ENCODE results near the gene HOXC6. TPM values are rescaled to one million over a fixed set of nuclear protein-coding genes. Genes with fewer than 3 reads are reported as not detected.

The HOXC6 gene
- total and polyA plus RNA-seq, 2 donors (not counting 3 experiments of a cell fraction or from before 2014, with no cell fraction given) = 0.58 to 0.72 TPM

DNA sequence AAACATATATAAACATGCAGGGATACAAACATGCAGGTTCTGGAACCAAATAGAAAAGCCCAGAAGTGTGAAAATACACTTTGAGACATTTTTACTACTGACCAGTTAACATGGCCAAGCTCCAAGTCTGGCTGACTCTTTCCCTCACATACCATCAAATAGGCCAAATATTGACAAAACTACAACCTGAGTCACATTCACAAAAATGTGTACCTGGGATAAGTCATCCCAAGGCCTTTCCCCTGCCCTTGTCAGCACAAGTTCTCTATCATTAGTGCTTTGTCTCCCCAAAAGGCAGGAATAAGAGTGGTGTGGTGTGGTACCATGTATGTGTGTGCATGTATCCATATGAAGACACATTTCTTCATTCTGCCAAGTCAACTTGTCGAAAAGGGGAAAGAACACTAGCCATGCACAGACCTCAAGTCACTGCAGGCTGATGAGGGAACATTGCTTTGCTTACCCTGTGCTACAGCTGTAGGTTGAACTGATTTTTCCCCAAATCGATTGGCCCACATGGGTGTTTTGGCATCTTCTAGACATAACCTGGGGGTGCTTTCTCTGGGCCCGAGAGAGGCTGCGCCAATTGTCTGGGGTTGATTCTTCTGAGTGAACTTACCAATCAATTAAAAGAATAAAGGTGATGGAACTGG, 40.3 kb downstream of the HOXC6 start:
- H4K20me1 ChIP-seq (replicated peaks; ENCODE audit: control insufficient read depth, extremely low read depth, insufficient read depth, low read length) = no peaks in the 10 kb centered on the region
- TF ChIP-seq POLR2A (IDR thresholded peaks at IDR 0.05; ENCODE audit: low read depth, low read length) = no peak
- TF ChIP-seq, protein P1, sequence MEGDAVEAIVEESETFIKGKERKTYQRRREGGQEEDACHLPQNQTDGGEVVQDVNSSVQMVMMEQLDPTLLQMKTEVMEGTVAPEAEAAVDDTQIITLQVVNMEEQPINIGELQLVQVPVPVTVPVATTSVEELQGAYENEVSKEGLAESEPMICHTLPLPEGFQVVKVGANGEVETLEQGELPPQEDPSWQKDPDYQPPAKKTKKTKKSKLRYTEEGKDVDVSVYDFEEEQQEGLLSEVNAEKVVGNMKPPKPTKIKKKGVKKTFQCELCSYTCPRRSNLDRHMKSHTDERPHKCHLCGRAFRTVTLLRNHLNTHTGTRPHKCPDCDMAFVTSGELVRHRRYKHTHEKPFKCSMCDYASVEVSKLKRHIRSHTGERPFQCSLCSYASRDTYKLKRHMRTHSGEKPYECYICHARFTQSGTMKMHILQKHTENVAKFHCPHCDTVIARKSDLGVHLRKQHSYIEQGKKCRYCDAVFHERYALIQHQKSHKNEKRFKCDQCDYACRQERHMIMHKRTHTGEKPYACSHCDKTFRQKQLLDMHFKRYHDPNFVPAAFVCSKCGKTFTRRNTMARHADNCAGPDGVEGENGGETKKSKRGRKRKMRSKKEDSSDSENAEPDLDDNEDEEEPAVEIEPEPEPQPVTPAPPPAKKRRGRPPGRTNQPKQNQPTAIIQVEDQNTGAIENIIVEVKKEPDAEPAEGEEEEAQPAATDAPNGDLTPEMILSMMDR (IDR thresholded peaks at IDR 0.05; ENCODE audit: extremely low read depth in 1 of 2, insufficient read depth in 1 of 2, low read depth in 1 of 2, low read length in 2 of 2) = no peak
- dilution Hi-C loops (cut with MboI; ENCODE audit: extremely low pct_ligation_motif_present, low sequenced_read_pairs) (no loop called here), intact Hi-C loops (cut with micrococcal nuclease) (no loop called here)
- H2AFZ ChIP-seq (ENCODE audit: low read depth, low read length) = no peak overlapping the region
- H3K36me3 ChIP-seq (ENCODE audit: control insufficient read depth in 2 of 2, extremely low read depth in 1 of 2, insufficient read depth in 2 of 2, low read length in 2 of 2) = no peaks in the 10 kb centered on the region
- DNase-seq (ENCODE audit: low read depth, low spot score) = no peak
- no peak overlapping the region for H3K4me2 ChIP-seq (ENCODE audit: insufficient read depth, low read length)
- CTCF ChIA-PET = interaction anchor here (0.9 kb wide), 1 partner anchor 9 kb away, joined by 3 read pairs; no protein-coding TSS in a partner anchor
- no peaks in the 10 kb centered on the region for H3K79me2 ChIP-seq (ENCODE audit: control insufficient read depth, insufficient read depth, low read length)
- peaks cover 9 to 16% of the 10 kb centered on the region in 2 experiments for H3K27me3 ChIP-seq (ENCODE audit: control insufficient read depth in 2 of 2, insufficient read depth in 2 of 2, low read length in 2 of 2)
- H3K4me1 ChIP-seq (ENCODE audit: control insufficient read depth, extremely low read depth, insufficient read depth, low read length) = no peaks in the 10 kb centered on the region
- H3K9me3 ChIP-seq (replicated peaks; ENCODE audit: control insufficient read depth, insufficient read depth, low read length) = no peaks in the 10 kb centered on the region
- H3K27ac ChIP-seq (ENCODE audit: insufficient read depth, low read depth, low read length) = no peak overlapping the region
- no TSS peak for BruUV-seq (replicated peaks)
- H3K9me1 ChIP-seq (replicated peaks; ENCODE audit: control insufficient read depth, extremely low read depth, insufficient read depth, low read length) = no peaks in the 10 kb centered on the region
- POLR2A ChIA-PET = no interaction called here
- no peak for FAIRE-seq
- no peak overlapping the region for H3K9ac ChIP-seq (replicated peaks; ENCODE audit: extremely low read depth, insufficient read depth, low read length)
- H3K4me3 ChIP-seq (replicated peaks in 1 of 3; ENCODE audit: insufficient read depth in 1 of 3, low read depth in 1 of 3, low read length in 3 of 3) = no peak overlapping the region

DNA sequence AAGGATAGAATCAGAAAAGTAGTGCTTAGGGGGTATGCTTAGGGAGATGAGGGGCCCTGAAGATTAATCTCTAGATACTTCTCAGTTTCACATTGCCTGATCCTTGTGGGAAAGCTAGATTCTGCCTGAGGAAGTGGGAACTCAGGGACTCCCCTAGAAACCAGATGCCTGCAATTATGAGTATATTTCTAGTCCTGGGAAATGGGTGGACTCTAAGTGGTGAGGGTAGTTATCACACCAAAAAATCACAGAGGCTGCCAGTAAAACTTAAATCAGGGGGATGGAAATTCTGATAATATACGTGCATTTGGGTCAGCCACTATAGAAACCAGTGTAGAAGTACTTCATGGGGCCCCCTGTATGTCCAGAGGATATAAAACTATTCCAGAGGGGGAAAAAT, 43.7 kb downstream of the HOXC6 start:
- H3K9me3 ChIP-seq (replicated peaks; ENCODE audit: control insufficient read depth, insufficient read depth, low read length) = no peaks in the 10 kb centered on the region
- ChIA-PET POLR2A (no interaction called here), CTCF (no interaction called here)
- no peak overlapping the region for H3K4me2 ChIP-seq (ENCODE audit: insufficient read depth, low read length)
- H3K27me3 ChIP-seq (ENCODE audit: control insufficient read depth in 2 of 2, insufficient read depth in 2 of 2, low read length in 2 of 2) = peaks cover 3 to 13% of the 10 kb centered on the region in 2 experiments
- intact Hi-C loops (cut with micrococcal nuclease) (no loop called here), dilution Hi-C loops (cut with MboI; ENCODE audit: extremely low pct_ligation_motif_present, low sequenced_read_pairs) (no loop called here)
- no peaks in the 10 kb centered on the region for H3K4me1 ChIP-seq (ENCODE audit: control insufficient read depth, extremely low read depth, insufficient read depth, low read length)
- TF ChIP-seq EZH2 (IDR thresholded peaks at IDR 0.05; ENCODE audit: borderline replicate concordance, low read depth, low read length, severe bottlenecking) (no peak), JUN (IDR thresholded peaks at IDR 0.05; ENCODE audit: borderline replicate concordance, insufficient read depth, insufficient read length, low read depth) (no peak), FOS (IDR thresholded peaks at IDR 0.05; ENCODE audit: borderline replicate concordance, insufficient read depth, low read length) (no peak), MYC (IDR thresholded peaks at IDR 0.05; ENCODE audit: low read depth, low read length) (no peak), GATA2 (IDR thresholded peaks at IDR 0.05; ENCODE audit: insufficient read depth, insufficient read length, low read depth, low read length) (no peak), POLR2A (IDR thresholded peaks at IDR 0.05; ENCODE audit: low read depth, low read length) (no peak), POLR2AphosphoS5 (IDR thresholded peaks at IDR 0.05; ENCODE audit: insufficient read depth, low read depth, low read length) (no peak)
- TF ChIP-seq, protein P1 (IDR thresholded peaks at IDR 0.05; ENCODE audit: extremely low read depth in 1 of 2, insufficient read depth in 1 of 2, low read depth in 1 of 2, low read length in 2 of 2) = no peak
- TF ChIP-seq, protein P2, sequence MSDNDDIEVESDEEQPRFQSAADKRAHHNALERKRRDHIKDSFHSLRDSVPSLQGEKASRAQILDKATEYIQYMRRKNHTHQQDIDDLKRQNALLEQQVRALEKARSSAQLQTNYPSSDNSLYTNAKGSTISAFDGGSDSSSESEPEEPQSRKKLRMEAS (IDR thresholded peaks at IDR 0.05; ENCODE audit: insufficient read depth, insufficient read length) = no peak
- no peak overlapping the region for H3K4me3 ChIP-seq (replicated peaks in 1 of 3; ENCODE audit: insufficient read depth in 1 of 3, low read depth in 1 of 3, low read length in 3 of 3)
- FAIRE-seq (no peak), DNase-seq (ENCODE audit: low read depth, low spot score) (no peak)
- no peaks in the 10 kb centered on the region for H3K9me1 ChIP-seq (replicated peaks; ENCODE audit: control insufficient read depth, extremely low read depth, insufficient read depth, low read length)
- H3K36me3 ChIP-seq (ENCODE audit: control insufficient read depth in 2 of 2, extremely low read depth in 1 of 2, insufficient read depth in 2 of 2, low read length in 2 of 2) = no peaks in the 10 kb centered on the region
- no peak overlapping the region for H2AFZ ChIP-seq (ENCODE audit: low read depth, low read length)
- H4K20me1 ChIP-seq (replicated peaks; ENCODE audit: control insufficient read depth, extremely low read depth, insufficient read depth, low read length) = no peaks in the 10 kb centered on the region
- H3K9ac ChIP-seq (replicated peaks; ENCODE audit: extremely low read depth, insufficient read depth, low read length) = no peak overlapping the region
- BruUV-seq (replicated peaks) = no TSS peak
- no peaks in the 10 kb centered on the region for H3K79me2 ChIP-seq (ENCODE audit: control insufficient read depth, insufficient read depth, low read length)
- no peak overlapping the region for H3K27ac ChIP-seq (ENCODE audit: insufficient read depth, low read depth, low read length)
